CD4-positive, alpha-beta T cell treated with Interleukin-6 at 100 ng/mL for 8 hours (primary cell): ENCODE results near the gene APOBEC3G.

Source experiments
- DNase-seq: peaks from one replicate; pipeline ENCODE4 v3.0.0-alpha.2; 2020; ENCODE audit warnings: mixed read lengths, low spot score

APOBEC3G gene

GRCh38 chr22:39092111-39092862 lies 15.2 kb downstream of the APOBEC3G start:
- no peak for DNase-seq

GRCh38 chr22:39094717-39095389 lies 17.8 kb downstream of the APOBEC3G start:
- DNase-seq, result peak; percentile 53

- DNase-seq, result no peak
These were observed 18.9 kb downstream of the APOBEC3G start for GRCh38 chr22:39095971-39096370.

GRCh38 chr22:39097098-39098020 lies 20.3 kb downstream of the APOBEC3G start, which contains the start of gene APOBEC3H:
APOBEC3H (plus strand) TSS chr22:39097244; CDS start chr22:39100279, 3,035 bp downstream.
- DNase-seq, result peak; percentile 42

DNA sequence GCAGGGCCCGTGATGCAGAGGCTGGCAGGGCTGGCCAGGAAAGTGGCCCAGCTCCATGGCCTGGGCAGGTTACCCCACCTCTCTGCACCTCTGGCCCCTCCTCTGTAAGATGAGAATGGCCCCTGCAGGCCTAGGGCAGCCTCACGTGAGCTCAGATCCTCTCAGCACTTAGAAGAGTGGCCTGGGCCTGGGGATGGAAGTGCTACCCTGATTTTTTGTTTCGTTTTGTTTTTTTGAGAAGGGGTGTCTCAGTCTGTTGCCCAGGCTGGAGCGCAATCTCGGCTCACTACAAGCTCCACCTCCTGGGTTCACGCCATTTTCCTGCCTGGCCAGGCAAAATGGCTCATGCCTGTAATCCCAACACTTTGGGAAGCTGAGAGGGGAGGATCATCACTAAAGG lies 21.0 kb downstream of the APOBEC3G start:
- no peak for DNase-seq

- no peak for DNase-seq
These were observed 21.5 kb downstream of the APOBEC3G start for GRCh38 chr22:39098576-39098975.

DNA sequence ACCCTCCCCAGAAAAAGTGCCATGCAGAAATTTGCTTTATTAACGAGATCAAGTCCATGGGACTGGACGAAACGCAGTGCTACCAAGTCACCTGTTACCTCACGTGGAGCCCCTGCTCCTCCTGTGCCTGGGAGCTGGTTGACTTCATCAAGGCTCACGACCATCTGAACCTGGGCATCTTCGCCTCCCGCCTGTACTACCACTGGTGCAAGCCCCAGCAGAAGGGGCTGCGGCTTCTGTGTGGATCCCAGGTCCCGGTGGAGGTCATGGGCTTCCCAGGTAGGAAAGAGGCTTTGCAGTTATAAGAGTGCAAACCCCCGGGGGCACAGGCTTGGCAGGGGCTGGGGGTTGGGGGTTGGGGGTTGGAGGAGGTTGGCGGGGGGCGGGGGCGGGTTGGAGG lies 24.2 kb downstream of the APOBEC3G start:
- DNase-seq, result no peak

DNA sequence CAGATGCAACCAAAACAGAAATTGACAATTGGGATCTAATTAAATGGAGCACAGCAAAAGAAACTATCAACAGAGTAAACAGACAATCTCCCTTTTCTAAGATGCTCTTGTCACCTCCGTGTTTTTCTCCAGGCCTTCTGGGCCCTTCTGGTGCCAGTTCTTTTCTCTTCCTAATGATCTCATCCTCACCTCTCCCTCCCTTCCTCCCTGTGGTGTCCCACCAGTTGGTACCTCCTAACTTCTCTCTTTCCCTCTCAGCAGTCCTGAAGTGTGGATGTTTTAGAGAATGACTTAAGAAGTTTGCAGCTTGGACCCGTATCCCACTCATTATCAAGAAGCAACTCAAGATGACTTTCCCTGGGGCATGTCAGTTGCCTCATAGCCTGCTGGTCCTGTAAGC lies 26.4 kb downstream of the APOBEC3G start:
- DNase-seq, result no peak

DNA sequence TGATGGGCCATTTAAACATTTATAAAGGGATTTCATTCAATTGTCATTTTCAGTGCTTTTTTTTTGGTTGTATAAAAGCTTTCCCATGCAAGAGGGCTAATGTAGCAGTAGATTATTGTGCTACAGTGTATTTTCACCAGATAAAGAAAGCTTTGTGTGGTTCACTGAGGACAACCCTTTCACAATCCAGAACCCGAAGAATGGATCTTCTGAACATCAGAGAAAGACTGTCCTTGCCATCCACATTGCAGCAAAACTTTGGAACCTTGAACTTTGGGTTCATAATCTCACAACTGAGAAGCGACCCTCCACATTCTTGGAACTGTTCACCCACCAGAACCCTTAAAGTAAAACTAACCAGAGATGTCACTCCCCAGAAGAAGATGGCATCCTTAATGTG lies 29.3 kb downstream of the APOBEC3G start:
- no peak for DNase-seq

DNA sequence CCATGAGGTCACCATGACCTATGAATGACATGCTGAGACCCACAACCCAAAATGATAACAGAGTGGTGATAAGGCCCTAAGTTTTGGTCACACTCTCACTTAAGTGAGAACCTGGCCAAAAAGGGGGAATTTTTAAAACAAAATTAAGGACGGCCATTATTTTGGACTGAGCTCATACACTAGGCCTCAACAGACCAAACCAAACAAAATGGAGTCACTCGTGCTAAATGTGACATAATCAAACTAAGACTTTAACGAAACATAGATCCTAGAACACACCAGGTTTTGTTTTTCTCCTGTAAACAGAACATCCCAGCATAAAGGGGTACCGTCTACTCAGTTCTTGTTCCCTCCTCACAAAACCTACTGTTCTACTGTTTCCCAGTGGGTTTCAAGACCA lies 31.4 kb downstream of the APOBEC3G start:
- no peak for DNase-seq

DNA sequence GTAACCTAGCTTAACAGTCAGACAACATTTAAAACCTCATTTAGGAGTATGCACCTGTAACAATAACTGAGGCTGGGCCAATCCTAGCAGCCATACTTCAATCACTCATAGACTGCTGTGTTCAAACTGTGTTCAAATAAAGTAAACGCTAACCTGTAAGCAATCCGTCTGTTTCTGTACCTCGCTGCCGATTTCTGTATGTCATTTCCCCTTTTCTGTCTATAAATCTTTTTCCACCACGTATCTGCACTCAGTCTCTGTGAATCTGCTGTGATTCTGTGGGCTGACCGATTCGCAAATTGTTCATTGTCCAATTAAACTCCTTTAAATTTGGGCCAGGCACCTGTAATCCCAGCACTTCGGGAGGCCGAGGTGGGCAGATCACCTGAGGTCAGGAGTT lies 32.3 kb downstream of the APOBEC3G start:
- no peak for DNase-seq

DNA sequence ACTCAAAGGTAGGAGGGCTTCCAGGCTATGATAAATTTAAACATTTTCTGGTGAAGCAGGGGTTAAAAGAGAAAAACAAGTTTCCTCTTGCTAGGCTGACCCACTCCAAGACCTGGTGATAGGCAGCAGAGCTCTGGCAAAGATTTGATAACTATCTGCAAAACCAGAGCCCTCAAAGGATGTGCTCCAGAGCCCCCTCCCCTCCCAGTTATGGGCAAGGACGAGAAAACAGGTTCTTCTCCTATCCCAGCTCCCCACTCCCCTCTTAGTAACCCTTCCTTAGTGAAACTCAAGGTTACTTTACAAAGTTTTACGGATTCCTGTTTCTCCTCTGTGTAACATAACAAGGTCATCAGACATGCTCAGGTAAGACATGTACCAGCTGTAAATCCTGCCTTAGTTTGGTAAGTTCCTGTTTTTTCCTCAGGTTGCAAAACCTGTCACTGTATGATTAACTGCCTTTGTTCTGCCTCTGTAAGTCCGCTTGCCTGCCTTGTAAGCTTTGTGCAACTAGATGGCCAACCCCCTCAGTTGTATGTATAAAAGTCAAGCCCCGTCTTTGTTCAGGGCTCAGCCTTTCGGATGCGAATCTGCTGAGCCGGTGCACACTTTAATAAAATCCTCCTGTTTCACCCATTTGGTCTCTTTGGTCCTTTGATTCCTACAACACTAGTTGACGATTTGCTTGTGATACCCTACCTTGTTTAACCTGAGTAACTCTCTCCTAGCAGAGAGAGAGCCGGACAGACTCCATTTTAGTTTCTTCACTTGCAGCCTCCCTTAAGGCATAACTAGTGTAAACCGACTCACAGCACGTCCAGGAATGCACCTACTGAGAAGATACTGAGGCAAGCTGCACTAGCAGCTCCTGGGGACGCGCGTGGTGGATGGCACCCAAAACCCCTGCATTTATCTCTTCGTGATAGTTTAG lies 33.8 kb downstream of the APOBEC3G start:
- no peak for DNase-seq

DNA sequence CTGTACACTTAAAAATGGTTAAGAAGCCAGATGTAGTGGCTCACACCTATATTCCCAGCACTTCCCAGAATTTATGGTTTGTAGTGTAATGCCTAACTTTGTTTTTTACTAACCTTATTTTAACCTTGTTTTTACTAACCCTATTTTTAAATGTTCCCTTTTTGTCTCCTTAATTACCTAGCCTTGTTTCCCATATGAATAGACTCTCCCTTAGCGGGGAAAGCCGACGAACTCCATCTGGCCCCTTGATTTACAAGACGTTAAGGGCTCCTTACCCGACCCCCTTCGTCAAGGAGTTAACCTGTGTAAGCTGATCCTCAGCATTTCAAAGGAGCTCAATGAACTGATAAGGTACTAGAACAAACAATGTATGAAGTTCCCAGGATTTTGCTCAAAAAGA lies 37.0 kb downstream of the APOBEC3G start:
- no peak for DNase-seq

DNA sequence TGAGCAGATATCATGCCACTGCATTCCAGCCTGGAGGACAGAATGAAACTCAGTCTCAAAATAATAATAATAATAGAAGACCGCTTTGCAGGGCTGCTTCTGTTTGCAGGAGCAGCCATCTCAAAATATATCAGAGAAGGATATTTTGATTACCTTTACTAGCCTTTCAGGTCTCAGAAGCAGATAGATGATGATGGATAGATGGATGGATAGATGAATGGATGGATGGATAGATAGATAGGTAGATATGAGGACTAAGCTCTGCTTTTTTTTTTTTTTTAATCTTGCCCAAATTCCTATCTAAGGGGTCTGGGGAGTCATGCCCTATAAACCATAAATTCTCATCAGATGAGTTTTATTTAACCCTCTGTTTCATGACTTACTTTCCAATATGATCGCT lies 38.5 kb downstream of the APOBEC3G start:
- DNase-seq, result no peak

GRCh38 chr22:39115977-39116621 lies 39.0 kb downstream of the APOBEC3G start:
- DNase-seq, result no peak

GRCh38 chr22:39117585-39118191 lies 40.6 kb downstream of the APOBEC3G start:
- peak; percentile 79 for DNase-seq

DNA sequence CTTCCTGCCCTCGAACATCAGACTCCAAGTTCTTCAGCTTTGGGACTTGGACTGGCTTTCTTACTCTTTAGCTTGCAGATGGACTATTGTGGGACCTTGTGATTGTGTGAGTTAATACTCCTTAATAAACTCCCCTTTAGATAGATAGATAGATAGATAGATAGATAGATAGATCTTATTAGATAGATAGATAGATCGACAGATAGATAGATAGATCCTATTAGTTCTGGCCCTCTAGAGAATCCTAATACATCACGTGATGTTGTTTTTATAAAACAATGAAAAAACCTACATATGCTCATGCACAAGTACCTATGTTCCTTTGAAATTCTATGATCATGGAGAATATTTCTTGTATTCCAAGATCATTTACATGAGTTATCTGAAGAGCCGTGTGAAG lies 43.9 kb downstream of the APOBEC3G start:
- DNase-seq, result no peak

DNA sequence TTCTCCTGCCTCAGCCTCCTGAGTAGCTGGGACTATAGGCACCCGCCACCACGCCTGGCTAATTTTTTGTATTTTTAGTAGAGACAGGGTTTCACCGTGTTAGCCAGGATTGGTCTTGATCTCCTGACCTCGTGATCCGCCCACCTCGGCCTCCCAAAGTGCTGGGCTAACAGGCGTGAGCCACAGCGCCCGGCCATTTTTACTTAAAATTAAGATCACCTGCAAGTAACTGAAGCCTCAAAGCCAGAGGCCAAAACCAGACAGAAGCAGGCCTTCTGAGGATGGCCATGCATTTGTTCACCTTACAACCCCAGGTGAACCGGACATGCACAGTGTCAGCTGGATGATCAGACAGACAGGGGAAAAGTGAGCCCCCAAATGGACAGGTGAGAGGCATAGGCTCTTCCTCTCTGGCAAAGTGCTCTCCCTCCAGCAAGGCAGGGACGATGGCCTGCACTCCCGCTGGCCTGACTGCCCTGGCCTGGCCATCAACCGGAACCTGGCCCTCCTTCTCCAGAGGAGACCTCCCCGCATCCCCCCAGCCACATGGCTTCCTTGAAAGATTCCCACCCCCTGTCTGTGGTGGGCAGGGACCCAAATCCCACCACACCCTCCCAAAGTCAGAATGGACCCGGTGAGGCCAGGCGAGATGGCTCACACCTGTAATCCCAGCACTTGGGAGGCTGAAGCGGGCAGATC lies 45.8 kb downstream of the APOBEC3G start:
- no peak for DNase-seq

DNA sequence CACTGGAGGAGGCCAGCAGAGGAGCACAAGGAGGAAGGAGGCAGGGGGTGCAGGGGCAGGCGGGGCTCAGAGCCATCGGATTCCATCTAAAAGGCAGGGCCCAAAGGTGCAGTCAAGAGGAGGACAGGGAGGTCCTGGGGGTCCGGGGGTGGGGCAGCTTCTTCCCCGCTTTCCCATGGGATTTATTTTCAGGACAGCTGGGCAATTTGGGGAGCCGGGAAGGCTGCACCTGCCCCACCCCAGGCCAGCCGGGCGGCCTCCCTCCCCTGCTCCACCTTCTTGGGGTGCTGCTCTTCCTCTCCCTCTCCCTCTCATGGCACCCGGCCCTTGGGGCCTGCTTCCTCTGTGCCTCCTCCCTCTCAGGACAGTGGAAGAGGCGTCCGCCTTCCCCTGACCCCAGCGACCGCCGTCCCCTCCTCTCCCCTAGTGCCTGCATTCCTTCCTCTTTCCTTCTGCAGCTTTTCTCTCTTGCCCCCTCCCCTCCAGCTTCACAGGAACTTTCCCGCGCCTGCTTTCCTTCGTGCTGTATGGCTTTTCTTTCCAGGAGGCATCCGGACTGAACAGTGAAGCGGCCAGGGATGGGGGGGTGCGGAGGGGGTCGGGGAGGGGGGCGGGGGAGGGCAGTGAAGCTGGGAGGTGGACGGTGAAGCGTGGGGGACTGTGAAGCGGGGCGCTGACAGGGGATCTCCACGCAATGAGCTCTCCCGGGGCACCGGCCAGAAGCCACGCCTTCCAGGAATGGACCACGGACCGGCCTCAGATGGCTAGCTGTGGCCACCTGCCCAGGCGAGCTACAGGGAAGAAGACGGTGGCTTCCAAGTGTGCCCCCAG lies 46.9 kb downstream of the APOBEC3G start:
- DNase-seq, result no peak
